Measurements from ENCODE around the gene CYP4V2.
"Not testable (repeated sequence)": the region's sequence is repeated elsewhere in the genome, so short reads cannot be mapped to it uniquely, and the experiment has no call there.

Gene CYP4V2

DNA sequence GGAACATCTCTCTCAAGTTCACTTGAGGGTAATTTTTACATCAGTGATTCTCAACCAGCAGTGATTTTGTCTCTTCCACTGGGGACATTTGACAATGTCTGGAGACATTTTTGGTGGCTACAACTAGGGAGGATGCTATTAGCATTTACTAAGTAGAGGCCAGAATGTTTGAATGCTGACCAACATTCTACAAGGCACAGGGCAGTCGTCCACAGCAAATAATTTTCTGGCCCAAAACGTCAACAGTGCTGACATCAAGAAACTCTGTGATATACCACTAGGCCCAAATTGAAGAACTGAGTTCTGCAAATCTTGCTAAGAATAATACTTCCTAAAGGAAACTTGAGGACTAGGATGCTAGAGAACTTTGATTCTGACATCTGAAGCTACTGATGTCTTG is 43.0 kb downstream of the CYP4V2 start:
- no peak for DNase-seq (ENCODE audit: low read depth)

DNA sequence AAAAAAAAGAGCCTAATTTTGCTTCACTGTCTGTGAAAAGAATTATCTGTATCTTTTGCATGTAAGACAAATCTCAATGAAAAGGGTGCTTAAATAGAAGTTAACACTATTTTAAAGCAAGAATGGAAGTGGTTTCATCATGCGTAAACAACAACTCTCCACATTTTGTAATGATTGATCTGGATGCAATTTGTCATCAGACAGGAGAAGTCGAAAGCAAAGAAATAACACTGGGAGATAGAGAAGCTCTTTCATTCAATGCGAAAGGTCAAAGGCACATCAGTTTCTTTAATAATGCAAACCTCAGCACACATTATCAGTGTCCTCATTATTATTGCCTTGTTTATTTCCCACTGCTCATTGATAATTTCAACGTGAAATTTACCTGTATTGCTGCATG is 44.8 kb downstream of the CYP4V2 start:
- no peak for DNase-seq (ENCODE audit: low read depth)

DNA sequence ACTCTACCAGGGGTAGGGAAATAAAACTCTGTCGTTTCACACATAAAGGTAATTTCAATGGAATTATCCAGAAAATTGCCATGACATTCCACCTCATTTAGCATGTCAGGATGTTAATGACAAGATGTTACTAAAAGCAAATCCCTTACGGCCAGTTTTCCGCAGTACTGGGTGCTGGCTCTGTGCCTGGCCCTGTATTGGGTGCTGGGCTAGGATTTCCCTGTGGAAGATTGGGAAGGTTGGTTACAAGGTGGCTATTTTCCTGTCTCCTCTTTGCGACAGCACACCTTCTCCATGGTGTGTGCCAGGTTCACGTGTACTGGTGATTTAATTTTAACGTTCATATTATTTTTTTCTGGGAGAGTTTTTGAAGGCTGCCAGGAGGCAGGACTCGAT is 49.1 kb downstream of the CYP4V2 start:
- DNase-seq (ENCODE audit: low read depth), result no peak

DNA sequence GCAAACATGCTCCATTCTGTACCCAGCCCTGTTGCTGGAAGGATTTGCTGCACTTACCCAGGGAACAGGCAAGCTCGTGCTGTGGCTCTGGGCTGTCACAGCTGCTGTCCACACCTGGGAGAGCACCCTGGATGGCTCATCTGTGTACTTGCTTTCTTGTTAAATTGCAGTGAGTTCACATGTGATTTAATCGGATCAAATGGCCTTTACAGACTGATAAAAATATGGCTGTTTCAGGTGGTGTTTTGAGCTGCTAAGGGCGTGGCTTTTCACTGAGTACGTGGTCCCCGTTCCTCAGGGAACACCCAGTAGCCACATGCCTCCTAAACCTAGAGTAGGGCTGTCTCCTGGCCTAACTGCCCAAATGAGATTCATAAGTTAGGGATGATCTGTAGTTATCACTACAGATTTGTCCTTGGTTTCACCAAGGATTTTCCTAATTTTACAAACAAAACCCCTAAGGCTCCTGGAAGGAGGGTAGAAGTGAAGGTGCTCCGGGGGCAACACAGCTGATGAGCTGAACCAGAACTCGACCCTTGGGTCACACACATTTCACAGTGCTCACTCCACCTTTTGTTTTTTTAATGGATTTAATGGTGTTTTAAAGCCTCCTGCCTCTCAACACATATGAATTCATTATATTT is 49.6 kb downstream of the CYP4V2 start:
- DNase-seq (ENCODE audit: low read depth), result no peak

DNA sequence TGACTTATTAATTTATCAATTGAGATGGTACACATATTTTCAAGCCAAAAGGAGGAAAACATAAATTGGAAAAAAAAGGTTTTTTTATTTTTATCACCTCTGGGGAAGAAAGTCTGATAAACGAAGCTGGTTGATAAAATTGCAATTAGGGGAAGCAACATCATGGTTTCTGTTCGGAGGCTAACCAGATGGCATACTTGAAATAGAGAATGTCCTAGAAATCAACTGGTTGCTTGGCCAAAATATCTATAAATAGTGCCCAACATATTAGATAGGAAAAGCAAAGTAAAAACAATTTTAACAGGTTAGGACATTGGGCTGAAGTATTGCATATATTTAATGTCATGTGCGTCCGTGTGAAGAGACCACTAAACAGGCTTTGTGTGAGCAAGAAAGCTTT is 50.2 kb downstream of the CYP4V2 start:
- DNase-seq (ENCODE audit: low read depth), result no peak

DNA sequence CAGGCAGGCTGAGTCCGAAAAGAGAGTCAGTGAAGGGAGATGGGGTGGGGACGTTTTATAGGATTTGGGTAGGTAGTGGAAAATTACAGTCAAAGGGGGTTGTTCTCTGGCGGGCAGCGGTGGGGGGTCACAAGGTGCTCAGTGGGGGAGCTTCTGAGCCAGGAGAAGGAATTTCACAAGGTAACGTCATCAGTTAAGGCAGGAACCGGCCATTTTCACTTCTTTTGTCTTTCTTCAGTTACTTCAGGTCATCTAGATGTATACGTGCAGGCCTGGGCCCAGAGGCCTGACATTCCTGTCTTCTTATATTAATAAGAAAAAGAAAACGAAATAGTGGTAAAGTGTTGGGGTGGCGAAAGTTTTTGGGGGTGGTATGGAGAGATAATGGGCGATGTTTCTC is 50.7 kb downstream of the CYP4V2 start:
- not testable (repeated sequence) for DNase-seq (ENCODE audit: low read depth)

DNA sequence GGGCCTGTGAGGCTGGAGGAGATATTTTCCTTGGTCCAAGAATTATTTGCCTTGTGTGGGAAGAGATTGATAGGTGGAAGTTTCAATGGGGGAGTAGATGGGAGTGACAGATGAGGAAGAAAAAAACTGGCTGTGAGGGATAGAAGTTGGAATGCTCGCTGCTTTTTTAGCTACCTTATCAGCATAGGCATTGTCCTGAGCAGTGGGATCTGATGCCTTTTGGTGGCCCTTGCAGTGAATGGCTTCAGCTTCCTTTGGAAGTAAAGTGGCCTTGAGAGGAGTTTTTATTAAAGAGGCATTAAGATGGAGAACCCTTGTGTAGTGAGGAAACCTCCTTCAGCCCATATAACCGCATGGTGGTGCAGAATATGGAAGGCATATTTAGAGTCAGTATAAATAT is 52.0 kb downstream of the CYP4V2 start:
- no peak for DNase-seq (ENCODE audit: low read depth)

DNA sequence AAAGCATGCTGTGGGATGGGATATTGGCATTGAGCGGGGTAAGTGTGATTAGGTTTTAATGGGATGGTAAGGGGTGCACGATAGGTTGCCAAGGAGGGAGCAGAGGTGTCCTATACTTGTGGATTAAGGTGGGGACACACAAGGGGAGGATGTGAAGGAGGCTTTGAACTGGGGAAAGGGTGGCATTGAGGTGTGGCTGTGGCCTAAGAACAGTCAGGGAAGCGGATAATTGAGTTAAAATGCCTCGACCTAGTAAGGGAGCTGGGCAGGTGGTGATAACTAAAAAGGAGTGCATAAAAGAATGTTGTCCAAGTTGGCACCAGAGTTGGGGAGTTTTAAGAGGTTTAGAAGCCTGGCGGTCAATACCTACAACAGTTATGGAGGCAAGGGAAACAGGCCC is 53.5 kb downstream of the CYP4V2 start:
- DNase-seq (ENCODE audit: low read depth), result no peak

DNA sequence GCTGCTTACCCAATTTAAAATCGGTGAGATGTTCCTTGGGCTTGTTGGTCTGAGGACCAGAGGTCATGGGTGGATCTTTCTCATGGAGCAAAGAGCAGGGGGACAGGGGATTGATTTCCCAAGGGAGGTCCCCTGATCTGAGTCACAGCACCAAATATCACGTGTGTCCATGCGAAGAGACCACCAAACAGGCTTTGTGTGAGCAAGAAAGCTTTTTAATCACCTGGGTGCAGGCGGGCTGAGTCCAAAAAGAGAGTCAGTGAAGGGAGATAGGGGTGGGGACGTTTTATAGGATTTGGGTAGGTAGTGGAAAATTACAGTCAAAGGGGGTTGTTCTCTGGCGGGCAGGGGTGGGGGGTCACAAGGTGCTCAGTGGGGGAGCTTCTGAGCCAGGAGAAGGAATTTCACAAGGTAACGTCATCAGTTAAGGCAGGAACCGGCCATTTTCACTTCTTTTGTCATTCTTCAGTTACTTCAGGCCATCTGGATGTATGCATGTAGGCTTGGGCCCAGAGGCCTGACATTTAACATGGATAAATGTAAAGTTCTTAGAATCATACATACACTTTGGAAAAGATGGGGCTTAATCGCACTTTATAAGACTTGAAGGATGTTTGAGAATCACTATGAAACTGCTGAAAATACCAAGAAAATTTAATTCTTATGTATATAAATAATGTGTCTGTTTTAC is 55.8 kb downstream of the CYP4V2 start:
- not testable (repeated sequence) for DNase-seq (ENCODE audit: low read depth)

DNA sequence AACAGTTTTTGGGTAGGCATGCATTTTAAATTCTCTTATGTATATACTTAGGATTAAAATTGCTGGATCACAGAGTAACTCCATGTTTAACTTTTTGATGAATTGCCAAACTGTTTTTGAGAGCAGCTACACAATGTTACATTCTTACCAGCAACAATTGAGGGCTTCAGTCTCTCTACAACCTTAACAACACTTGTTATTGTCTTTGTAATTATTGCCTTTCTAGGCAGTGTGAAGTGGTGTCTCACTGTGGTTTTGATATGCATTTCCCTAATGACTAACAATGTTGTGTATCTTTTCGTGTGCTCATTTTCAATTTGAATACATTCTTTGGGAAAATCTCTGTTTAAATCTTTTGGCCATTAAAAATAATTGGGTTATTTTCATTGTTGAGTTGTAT is 57.3 kb downstream of the CYP4V2 start:
- DNase-seq (ENCODE audit: low read depth), result no peak

DNA sequence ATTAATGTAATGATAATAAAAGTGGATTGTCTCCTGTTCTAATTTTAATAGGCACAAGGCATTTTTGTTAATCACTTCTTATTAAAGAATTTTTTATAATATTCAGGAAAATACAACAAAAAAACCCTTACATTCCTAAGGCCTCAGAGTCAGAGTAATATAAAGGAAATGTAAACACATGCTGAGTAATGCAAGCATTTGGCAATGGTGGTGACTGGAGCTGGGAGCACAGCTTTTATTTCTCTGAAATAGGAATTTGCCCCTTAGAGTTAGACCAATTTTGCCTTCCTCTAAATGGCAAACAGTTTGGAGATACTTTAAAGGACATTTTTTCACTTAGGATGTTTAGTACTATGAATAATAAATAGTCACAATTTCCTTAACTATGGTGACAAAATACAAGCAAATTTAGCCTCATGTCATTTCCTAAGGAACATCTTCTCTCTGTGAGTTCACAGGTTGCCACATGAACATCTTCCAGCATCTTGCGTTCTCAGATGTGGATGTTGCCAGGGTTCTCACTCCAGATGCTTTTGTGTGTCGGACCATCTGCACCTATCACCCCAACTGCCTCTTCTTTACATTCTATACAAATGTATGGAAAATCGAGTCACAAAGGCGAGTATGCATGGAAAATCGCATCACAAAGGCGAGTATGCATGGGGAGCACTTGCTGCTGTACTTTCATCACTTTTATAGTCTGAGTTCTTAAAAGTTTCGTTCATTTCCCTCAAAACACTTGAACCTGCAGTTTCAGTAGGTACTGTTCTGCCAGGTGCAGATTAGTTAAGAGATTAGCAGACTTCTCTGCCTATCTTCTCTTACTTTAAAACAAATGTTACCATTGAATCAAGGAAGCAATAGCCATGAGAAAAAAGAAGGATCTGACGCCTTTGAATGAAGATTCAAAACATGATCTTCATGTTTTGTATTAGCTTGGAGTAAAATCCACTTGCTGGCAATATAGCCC is 58.7 kb downstream of the CYP4V2 start:
- DNase-seq (ENCODE audit: low read depth), result no peak

DNA sequence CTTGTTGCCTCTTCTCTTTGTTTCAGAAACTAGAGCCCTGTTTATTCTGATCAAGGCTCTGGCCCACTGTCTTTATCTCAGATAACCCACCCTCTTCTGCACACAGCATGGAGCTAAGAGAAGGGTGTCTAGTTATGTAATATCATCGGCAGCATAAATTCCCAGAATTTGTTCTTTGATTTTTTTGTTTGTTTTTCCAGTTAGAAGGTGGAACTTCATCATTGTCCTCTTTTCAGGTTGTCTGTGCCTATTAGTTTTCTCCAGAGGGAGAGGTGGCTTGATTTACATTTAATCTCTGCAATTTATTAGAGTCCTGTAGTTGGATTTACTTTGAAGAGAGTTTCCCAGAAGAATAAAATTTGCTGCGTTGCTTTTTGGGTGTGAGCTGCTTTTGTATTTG is 59.4 kb downstream of the CYP4V2 start:
- DNase-seq (ENCODE audit: low read depth), result no peak

DNA sequence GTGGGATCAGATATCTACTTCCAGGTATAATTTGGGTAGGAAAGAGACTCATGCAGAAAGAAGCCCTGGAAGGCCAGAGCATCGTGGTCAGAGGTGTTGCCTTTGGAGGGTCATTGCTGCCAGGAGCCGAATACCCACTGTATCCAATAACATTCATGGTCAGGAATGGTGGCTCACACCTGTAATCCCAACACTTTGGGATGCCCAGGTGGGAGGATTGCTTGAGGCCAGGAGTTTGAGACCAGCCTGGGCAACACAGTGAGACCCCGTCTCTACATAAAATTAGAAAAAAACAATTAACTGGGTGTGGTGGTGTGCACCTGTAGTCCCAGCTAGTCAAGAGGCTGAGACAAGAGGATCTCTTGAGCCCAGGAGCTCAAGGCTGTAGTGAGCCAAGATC is 63.8 kb downstream of the CYP4V2 start:
- no peak for DNase-seq (ENCODE audit: low read depth)

DNA sequence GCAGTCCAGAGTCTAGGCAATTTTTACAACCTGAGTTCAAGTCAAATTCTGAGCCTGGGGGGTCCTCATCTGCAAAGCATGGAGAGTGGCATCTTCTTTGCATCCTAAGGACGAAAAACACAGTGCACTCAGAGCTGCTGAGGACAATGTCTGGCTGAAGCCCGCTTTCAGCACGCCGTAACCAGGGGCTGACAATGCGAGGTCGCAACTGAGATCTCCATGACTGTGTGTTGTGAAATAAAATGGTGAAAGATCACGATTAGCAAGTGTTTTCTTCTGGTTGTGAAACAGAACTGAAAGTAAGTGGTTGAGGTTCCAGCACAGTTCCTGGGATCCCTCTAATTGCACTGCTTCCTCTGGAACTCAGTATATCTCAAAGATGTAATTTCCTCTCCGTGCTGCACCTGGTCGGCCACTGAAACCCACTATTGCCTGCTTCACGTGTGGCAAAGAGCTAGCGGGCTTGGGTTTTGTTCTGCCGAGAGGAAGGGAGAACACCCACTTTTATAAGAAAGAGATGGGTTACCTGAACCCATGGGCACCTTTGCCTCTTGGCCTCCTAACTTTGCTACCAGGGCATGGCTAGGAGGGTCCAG is 66.9 kb downstream of the CYP4V2 start:
- no peak for DNase-seq (ENCODE audit: low read depth)

DNA sequence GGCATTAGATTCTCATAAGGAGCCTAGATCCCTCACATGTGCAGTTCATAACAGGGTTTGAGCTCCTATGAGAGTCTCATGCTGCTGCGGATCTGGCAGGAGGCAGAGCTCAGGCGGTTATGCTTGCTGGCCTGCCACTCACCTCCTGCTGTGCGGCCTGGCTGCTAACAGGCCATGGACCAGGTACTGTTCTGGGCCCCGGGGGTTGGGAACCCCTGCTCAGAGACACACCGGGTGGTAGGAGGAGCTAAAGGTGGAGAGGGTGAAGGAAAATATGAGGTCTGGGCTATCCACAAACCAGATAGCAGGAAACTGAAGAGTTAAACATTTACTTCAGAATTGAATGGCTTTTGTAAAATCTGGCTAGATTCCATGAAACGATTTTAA is 68.7 kb downstream of the CYP4V2 start:
- no peak for DNase-seq (ENCODE audit: low read depth)
